ENCODE measurements around the gene C9orf85. TPM values are rescaled to one million over a fixed set of nuclear protein-coding genes. Genes with fewer than 3 reads are reported as not detected.

The C9orf85 gene
- polyA plus RNA-seq, 6 donors from 2014 or later: 2.1 to 15.7 (median 11.6) TPM

DNA sequence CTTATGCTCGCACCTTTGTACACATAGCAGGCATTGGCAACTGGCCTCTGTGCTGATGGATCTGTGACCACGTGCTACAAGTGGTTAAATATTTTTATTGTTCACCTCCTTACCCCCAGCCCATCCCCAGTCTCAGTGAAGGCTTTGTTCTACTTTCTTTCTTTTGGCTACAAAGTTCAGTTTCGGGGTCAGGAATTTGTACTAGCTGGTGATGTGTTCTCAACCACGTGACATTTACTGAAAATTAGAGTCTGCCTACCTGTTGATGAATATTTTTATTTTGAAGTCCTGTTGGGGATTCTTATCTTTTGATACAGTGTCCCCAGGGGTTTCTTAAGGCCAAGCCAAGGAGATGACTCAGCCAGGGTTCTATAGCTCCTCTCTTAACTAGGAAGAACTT is 101.2 kb downstream of the C9orf85 start:
- H3K4me3 Mint-ChIP-seq: no peak overlapping the region
- no peak for DNase-seq
- no peaks in the 10 kb centered on the region for H3K9me3 Mint-ChIP-seq
- H3K4me1 Mint-ChIP-seq: peaks cover 0 to 3% (median 2%) of the 10 kb centered on the region in 3 donors
- H3K27me3 Mint-ChIP-seq: no peaks in the 10 kb centered on the region
- no peaks in the 10 kb centered on the region for H3K36me3 Mint-ChIP-seq
- ATAC-seq (ENCODE audit: low read depth in 2 of 2): no peak
- no peak overlapping the region for H3K27ac Mint-ChIP-seq

DNA sequence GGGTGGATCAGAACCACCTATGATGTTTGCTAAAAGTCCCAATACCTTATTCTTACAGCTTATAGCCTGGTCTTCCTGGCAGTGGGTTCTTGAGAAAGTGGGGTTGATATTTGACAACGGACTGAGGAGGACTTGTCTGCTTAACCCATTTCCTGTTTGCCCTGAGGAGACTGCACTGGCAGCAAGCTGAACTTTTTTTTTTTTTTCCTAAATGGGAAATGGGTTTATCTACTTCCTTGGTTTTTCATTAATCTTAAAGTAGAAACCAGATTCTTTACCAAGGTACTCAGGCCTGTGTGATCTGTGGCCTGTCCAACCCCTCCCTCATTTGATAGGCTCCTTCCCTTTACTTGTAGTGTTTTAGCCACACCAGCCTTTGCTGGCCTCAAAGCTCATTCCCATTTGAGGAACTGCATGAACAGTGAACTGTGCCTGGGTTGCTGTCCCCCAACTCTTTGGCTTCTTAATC is 101.9 kb downstream of the C9orf85 start:
- Mint-ChIP-seq H3K36me3 (no peaks in the 10 kb centered on the region), H3K27ac (no peak overlapping the region), H3K9me3 (no peaks in the 10 kb centered on the region), H3K4me1 (peaks cover 0 to 3% (median 2%) of the 10 kb centered on the region in 3 donors), H3K27me3 (no peaks in the 10 kb centered on the region), H3K4me3 (no peak overlapping the region)
- DNase-seq: no peak
- ATAC-seq (ENCODE audit: low read depth in 2 of 2): no peak

DNA sequence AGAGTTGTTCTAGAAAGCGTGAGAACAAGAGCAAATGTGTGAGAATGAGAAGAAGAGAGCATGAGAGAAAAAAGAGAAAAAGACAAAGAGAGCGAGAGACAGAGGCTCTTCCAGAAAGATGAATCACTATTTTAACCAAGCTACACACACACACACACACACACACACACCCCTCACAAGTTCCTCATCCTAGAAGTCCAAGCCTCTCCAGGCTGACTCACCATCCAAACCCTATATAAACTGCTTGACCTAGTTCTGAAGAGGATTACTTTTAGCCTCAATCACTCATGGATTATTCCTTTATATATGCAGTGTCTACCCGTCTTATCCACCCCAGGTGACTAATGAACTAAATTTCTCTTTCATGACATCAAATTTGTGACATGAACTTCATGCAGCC is 111.4 kb downstream of the C9orf85 start:
- Mint-ChIP-seq H3K36me3 (no peaks in the 10 kb centered on the region), H3K27ac (peak overlapping the region in 1 of 6 donors; percentile 70)

More for the DNA sequence above, 111.4 kb downstream of the C9orf85 start:
- no peaks in the 10 kb centered on the region for H3K9me3 Mint-ChIP-seq
- H3K4me3 Mint-ChIP-seq: no peak overlapping the region
- ATAC-seq (ENCODE audit: low read depth in 2 of 2) (no peak), DNase-seq (no peak)
- H3K27me3 Mint-ChIP-seq: no peaks in the 10 kb centered on the region
- H3K4me1 Mint-ChIP-seq: peaks cover 0 to 2% (median 0%) of the 10 kb centered on the region in 3 donors

Other genes starting within 250 kb of the C9orf85 start
- 10 to 100 TPM; 28.7 to 51.7 (median 41.8) TPM for gene CEMIP2, start 143.1 kb upstream of the C9orf85 start, polyA plus RNA-seq (ENCODE audit: low read depth in 6 of 6)
- 10 to 100 TPM; 47.4 to 83.9 (median 60.2) TPM for gene ABHD17B, start 446 bp upstream of the C9orf85 start, polyA plus RNA-seq (ENCODE audit: low read depth in 6 of 6)
- gene C9orf57, start 149.0 kb downstream of the C9orf85 start, polyA plus RNA-seq (ENCODE audit: low read depth in 6 of 6): not detected
- under 1 TPM in 2 of 6 donors, not detected in 4; 0.11 to 0.49 TPM for gene GDA, start 237.8 kb downstream of the C9orf85 start, polyA plus RNA-seq (ENCODE audit: low read depth in 6 of 6)